Measurements from ENCODE around the gene ECSIT. TPM values are rescaled to one million over a fixed set of nuclear protein-coding genes. Genes with fewer than 3 reads are reported as not detected.

ECSIT gene
- polyA plus RNA-seq, 1 of the 3 experiments (the other 2 are of a cell fraction), result 43.8 TPM

DNA sequence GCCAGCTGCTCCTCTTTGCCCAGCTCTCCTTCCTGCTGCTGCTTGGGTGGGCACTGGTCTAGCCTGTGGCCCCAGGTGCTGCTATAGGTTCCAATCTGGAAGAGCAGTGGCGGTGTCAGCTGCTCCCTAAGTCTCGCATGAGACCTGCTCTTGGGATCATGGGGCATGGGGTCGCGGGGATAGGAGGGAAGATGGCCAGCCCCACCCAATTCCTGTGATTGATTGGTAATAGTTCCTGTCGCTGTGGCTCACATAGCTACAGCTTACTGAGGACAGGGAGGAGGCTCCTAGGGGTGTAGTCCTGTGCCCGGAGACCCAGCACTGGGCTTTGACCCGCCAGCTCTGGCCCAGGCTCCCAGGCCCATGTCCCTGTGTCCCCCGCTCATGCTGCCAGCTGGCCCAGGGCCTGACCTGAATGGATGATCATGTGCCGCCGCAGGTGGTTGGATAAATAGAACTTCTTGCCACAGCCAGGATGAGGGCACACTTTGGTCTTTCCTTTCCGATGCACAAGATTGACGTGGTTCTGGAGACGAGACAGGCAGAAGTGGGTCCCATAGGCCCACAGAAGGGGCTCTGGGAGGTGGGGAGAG, 43.6 kb downstream of the ECSIT start:
- Histone ChIP-seq H2AFZ (ENCODE audit: low read depth) (no peak overlapping the region), H3K27ac (ENCODE audit: low read depth in 2 of 2, low read length in 1 of 2) (no peak overlapping the region), H3K9me3 (no peaks in the 10 kb centered on the region), H3K27me3 (ENCODE audit: insufficient read depth) (peaks cover 12% of the 10 kb centered on the region; the same call in 1 of the 2 replicates), H3F3A (replicated peaks; ENCODE audit: insufficient read depth) (no peaks in the 10 kb centered on the region), H4K20me1 (ENCODE audit: insufficient read depth) (no peaks in the 10 kb centered on the region), H3K4me3 (ENCODE audit: low read depth in 2 of 2, low read length in 1 of 2) (no peak overlapping the region), H3K36me3 (replicated peaks in 1 of 2; ENCODE audit: control insufficient read depth in 1 of 2, insufficient read depth in 2 of 2, low read length in 1 of 2) (no peaks in the 10 kb centered on the region), H3K4me2 (no peak overlapping the region), H3K79me2 (ENCODE audit: insufficient read depth) (no peaks in the 10 kb centered on the region), H3K9ac (no peak overlapping the region), H3K9me2 (no peaks in the 10 kb centered on the region), H3K4me1 (ENCODE audit: control insufficient read depth in 1 of 2, insufficient read depth in 2 of 2, low read depth in 1 of 2, low read length in 1 of 2) (peaks cover 0 to 7% of the 10 kb centered on the region in 2 experiments; a peak in 1 of 4 replicates)
- DNase-seq, result peak; percentile 20
- TF ChIP-seq GATA2 (CRISPR knock-in tag; IDR thresholded peaks at IDR 0.05) (no peak), TAF1 (IDR thresholded peaks at IDR 0.05; ENCODE audit: borderline replicate concordance, low read depth, low read length) (no peak), EP300 (IDR thresholded peaks at IDR 0.05; ENCODE audit: borderline replicate concordance in 1 of 2, low read depth in 1 of 2, low read length in 1 of 2) (no peak), TEAD4 (IDR thresholded peaks at IDR 0.05; ENCODE audit: borderline replicate concordance, insufficient read depth) (no peak), SIN3A (IDR thresholded peaks at IDR 0.05; ENCODE audit: borderline replicate concordance, low read depth, low read length) (no peak), MEF2A (IDR thresholded peaks at IDR 0.05; ENCODE audit: borderline replicate concordance, low read depth) (no peak), MXI1 (IDR thresholded peaks at IDR 0.05; ENCODE audit: low read depth, low read length) (no peak), TCF12 (IDR thresholded peaks at IDR 0.05) (no peak), YY1 (IDR thresholded peaks at IDR 0.05; ENCODE audit: low read depth) (no peak), RAD21 (IDR thresholded peaks at IDR 0.05; ENCODE audit: low read length) (no peak), CHD2 (IDR thresholded peaks at IDR 0.05; ENCODE audit: low read length, partially characterized antibody) (no peak)
- TF ChIP-seq, protein P1, sequence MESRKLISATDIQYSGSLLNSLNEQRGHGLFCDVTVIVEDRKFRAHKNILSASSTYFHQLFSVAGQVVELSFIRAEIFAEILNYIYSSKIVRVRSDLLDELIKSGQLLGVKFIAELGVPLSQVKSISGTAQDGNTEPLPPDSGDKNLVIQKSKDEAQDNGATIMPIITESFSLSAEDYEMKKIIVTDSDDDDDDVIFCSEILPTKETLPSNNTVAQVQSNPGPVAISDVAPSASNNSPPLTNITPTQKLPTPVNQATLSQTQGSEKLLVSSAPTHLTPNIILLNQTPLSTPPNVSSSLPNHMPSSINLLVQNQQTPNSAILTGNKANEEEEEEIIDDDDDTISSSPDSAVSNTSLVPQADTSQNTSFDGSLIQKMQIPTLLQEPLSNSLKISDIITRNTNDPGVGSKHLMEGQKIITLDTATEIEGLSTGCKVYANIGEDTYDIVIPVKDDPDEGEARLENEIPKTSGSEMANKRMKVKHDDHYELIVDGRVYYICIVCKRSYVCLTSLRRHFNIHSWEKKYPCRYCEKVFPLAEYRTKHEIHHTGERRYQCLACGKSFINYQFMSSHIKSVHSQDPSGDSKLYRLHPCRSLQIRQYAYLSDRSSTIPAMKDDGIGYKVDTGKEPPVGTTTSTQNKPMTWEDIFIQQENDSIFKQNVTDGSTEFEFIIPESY (IDR thresholded peaks at IDR 0.05; ENCODE audit: borderline replicate concordance, low read depth), result no peak
- TF ChIP-seq, protein P2, sequence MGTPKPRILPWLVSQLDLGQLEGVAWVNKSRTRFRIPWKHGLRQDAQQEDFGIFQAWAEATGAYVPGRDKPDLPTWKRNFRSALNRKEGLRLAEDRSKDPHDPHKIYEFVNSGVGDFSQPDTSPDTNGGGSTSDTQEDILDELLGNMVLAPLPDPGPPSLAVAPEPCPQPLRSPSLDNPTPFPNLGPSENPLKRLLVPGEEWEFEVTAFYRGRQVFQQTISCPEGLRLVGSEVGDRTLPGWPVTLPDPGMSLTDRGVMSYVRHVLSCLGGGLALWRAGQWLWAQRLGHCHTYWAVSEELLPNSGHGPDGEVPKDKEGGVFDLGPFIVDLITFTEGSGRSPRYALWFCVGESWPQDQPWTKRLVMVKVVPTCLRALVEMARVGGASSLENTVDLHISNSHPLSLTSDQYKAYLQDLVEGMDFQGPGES (IDR thresholded peaks at IDR 0.05; ENCODE audit: low read depth, low read length), result no peak
- TF ChIP-seq, protein P3, sequence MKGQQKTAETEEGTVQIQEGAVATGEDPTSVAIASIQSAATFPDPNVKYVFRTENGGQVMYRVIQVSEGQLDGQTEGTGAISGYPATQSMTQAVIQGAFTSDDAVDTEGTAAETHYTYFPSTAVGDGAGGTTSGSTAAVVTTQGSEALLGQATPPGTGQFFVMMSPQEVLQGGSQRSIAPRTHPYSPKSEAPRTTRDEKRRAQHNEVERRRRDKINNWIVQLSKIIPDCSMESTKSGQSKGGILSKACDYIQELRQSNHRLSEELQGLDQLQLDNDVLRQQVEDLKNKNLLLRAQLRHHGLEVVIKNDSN (IDR thresholded peaks at IDR 0.05; ENCODE audit: borderline replicate concordance, low read depth), result no peak
- CTCF ChIA-PET, result interaction anchor here (0.8 to 1.8 kb wide), 5 partner anchors 11 to 192 kb away, joined by 3 to 11 read pairs (median 3); no protein-coding TSS in a partner anchor
- WGBS (ENCODE audit: low lambda C conversion rate), result 98% methylated on average over 7 of the region's 13 CpGs
- POLR2A ChIA-PET, result interaction anchor here (1.2 kb wide), 1 partner anchor 111 kb away, joined by 3 read pairs; the partner anchor contains the start of gene SWSAP1

Data from SK-N-SH (cell line).